Jurkat, Clone E6-1 (cell line): Measurements from ENCODE around the gene OR11H6. TPM values are rescaled to one million over a fixed set of nuclear protein-coding genes. Genes with fewer than 3 reads are reported as not detected.
"Not testable (repeated sequence)": the region's sequence is repeated elsewhere in the genome, so short reads cannot be mapped to it uniquely, and the experiment has no call there.

Experiments used
- DNase-seq: peaks from one replicate; pipeline ENCODE4 v3.0.0-alpha.2; 2011; ENCODE audit warnings: low read depth, low spot score
- H3K4me3 ChIP-seq: 2 replicates; pipeline ENCODE4 v1.5.1; 2011; ENCODE audit warnings: mild to moderate bottlenecking, low read length, control low read depth, moderate library complexity
- polyA plus RNA-seq: library from polyadenylated mRNA; unstranded; fragments of >200 nt; gene quantifications from one replicate; pipeline ENCODE4 v1.2.1, GENCODE V29; 2012; ENCODE audit warnings: missing spikeins; ENCODE audit not compliant: insufficient read length, insufficient read depth

Gene OR11H6, protein sequence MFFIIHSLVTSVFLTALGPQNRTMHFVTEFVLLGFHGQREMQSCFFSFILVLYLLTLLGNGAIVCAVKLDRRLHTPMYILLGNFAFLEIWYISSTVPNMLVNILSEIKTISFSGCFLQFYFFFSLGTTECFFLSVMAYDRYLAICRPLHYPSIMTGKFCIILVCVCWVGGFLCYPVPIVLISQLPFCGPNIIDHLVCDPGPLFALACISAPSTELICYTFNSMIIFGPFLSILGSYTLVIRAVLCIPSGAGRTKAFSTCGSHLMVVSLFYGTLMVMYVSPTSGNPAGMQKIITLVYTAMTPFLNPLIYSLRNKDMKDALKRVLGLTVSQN
- polyA plus RNA-seq, result not detected

DNA sequence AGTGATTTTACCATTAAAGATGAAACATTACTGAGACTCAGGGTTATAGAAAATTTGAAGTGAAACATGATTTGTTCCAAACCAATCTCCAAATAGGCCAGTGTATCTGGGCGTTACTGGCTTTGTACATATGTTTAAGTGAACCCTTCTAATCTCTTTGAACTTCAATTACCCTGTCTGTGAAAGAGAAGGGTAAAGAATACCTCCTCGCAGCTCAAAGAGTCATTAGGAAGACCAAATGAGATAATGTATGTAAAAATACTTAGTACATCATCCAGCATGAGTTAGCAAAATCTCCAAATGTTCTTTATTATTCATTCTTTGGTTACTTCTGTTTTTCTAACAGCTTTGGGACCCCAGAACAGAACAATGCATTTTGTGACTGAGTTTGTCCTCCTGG is at the start of gene OR11H6:
TSS of gene OR11H6 (plus strand) at position 301 of the 400 bp plus-strand sequence. CDS start at position 301, 0 bp downstream.
- no peak within 1 kb of the TSS for H3K4me3 ChIP-seq
- no peak for DNase-seq

DNA sequence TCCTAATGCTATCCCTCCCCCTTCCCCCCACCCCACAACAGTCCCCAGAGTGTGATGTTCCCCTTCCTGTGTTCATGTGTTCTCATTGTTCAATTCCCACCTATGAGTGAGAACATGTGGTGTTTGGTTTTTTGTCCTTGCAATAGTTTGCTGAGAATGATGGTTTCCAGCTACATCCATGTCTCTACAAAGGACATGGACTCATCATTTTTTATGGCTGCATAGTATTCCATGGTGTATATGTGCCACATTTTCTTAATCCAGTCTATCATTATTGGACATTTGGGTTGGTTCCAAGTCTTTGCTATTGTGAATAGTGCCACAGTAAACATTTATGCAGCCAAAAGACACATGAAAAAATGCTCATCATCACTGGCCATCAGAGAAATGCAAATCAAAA is 49.3 kb upstream of the OR11H6 start:
- H3K4me3 ChIP-seq, result not testable (repeated sequence)

DNA sequence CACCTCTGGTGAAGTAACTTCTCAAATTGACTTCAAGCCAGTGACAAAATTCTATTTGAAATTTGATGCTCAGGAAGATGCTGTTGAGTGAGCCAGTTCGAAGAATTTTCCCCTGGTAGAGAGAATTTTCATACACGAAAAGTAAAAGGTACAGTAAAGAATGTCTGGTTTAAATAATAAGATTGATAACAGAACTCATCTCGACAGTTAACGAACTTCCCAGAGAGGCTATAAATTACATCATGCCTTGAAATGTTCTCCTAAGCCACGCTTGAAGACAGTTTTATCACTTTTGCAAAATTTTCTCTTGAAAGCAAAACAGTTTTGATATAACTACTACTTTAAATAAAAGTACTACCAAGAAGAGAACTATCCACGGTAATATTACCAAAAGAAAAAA is 47.2 kb upstream of the OR11H6 start:
- H3K4me3 ChIP-seq, result no peak overlapping the region
- DNase-seq, result no peak

More for the DNA sequence above, 49.3 kb upstream of the OR11H6 start:
- DNase-seq, result not testable (repeated sequence)

DNA sequence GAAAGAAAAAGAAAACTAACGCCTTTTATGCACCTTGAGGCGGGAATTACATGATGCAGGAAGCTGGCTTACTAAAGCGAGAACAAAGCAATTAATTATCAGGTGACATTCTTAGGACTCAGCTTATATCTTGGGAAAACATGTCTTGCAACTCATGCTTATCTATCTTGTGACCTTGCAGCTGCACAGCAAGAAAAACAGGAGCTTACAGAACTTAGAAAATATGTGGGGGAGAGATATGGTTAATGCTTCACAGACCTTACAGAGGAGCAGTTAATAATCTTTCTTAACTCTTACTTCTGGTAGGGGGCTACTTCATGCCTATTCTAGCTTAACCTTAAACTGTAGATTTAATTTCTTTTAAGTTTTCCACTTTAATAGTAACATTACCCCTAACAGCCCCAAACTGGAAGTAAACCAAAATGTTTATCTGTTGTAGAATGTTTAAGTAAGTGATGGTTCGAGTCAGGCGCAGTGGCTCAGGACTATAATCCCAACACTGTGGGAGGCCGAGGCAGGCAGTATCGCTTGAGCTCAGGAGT is 46.0 kb upstream of the OR11H6 start:
- no peak overlapping the region for H3K4me3 ChIP-seq
- DNase-seq, result no peak

DNA sequence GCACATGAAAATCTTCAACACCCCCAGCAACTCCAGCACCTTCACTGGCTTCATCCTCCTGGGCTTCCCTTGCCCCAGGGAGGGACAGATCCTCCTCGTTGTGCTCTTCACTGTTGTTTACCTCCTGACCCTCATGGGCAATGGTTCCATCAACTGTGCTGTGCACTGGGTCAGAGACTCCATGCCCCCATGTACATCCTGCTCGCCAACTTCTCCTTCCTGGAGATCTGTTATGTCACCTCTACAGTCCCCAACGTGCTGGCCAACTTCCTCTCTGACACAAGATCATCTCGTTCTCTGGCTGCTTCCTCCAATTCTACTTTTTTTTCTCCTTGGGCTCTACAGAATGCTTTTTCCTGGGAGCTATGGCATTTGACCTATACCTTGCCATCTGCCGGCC is 44.3 kb upstream of the OR11H6 start:
- H3K4me3 ChIP-seq, result no peak overlapping the region
- DNase-seq, result no peak

DNA sequence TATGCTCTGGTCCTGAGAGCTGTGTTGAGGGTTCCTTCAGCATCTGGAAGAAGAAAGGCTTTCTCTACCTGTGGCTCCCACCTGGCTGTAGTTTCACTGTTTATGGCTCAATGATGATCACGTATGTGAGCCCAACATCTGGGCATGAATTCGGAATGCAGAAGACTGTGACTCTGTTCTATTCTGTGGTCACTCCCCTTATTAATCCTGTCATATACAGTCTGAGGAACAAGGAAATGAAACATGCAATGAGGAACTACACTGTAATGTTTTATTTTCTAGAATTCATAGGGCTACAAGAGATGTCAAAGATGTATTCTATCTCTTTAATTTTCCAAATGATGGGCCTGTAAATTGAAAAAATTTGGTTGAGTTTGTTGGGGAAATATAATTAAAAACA is 43.6 kb upstream of the OR11H6 start:
- H3K4me3 ChIP-seq, result no peak overlapping the region

DNA sequence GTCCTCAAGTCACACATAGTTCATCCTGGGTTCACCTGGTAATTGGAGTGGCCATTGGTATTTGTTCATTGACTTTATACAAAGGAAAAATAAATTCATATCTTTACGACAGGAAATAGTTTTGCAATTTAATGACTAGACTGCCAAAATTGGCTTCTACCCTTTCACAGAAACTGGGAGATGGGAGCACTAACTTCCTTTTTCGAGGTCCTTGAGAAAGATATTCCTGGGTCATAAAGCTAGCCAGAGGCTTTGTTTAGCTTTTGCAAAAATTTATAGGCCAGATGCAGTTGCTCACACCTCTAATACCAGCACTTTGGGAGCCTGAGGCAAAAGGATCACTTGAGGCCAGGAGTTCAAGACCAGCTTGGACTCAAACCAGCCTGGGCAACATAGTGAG is 43.0 kb upstream of the OR11H6 start:
- DNase-seq, result no peak
- no peak overlapping the region for H3K4me3 ChIP-seq

More for the DNA sequence above, 43.6 kb upstream of the OR11H6 start:
- no peak for DNase-seq

DNA sequence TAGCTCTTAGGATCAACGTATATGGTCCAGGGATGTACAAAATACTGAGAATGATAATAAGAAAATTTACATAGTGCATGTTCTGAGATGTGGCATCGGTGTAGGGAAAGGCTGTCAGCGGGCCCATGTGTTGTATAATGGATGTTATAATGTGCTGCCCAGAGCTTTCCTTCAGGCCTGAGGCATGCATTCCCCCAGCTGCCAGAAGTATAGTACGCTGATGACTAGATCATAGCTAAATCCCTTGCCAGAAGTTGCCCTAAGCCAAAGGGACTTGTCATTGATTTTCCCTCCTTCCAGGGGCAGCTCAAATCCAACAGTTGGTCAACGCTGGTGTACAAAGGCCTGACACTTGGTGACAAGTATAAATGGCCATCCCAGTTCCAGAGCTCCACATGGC is 39.3 kb upstream of the OR11H6 start:
- no peak overlapping the region for H3K4me3 ChIP-seq
- DNase-seq, result no peak

DNA sequence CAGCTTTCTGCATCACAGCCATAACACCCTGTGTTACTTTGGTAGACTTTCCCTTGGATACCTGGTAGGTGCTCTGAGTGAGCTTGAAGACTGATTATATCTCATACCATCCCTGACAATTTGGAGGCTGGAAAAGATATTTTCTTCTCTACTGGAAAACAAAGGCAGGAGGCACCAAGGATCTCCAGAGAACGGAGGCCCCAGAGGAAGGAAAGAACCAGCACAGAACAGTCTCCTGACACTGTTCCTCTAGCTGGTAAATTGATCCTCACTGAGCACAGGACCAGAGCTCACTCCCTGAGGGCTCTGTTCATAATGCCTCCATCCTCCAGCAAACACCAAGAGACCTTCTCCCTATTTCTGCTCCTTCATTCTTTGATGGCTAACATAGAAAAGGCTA is 32.9 kb upstream of the OR11H6 start, which contains the start of gene OR11G2:
TSS of gene OR11G2 (plus strand) at position 301 of the 400 bp plus-strand sequence. CDS start 6,542 bp downstream, outside the sequence.
- no peak for DNase-seq
- H3K4me3 ChIP-seq, result no peak within 1 kb of the TSS

DNA sequence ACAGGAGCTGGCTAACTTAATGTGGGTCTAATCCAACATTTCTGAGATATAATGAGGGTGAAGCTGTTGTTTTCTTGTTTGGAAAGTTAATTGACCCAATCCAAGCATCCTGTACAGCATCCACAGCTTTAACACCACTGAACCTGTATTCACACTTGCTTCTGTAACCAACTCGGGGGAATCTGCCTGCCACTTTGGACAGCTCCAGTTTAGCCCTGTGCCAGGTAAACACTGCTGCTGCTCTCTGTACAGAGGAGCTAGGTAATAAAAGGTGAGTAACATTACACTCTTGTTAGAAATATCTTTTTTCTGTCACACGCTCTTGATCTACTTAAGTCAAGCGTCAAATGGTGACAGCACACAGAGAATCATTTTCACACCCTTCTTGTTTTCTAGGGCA is 32.1 kb upstream of the OR11H6 start:
- no peak for DNase-seq
- H3K4me3 ChIP-seq, result no peak overlapping the region

DNA sequence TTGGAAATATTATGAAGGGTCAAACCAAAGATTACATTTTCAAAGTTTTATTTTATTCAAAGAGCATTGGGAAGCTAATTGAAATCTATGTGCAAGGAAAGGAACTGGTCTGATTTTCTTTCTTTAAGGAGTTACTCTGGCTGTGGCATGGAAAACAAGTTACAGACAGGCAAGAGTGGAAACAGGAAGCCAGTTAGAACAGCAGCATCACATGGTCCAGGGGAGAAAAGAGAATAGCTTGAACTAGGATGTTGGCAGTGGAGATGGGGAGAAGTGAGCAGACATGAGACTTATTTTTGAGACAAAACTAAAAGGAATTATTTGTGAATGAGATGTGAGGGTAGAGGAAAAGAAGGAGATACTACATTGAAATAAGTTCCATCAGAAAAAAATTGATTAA is 29.4 kb upstream of the OR11H6 start:
- no peak for DNase-seq
- no peak overlapping the region for H3K4me3 ChIP-seq

DNA sequence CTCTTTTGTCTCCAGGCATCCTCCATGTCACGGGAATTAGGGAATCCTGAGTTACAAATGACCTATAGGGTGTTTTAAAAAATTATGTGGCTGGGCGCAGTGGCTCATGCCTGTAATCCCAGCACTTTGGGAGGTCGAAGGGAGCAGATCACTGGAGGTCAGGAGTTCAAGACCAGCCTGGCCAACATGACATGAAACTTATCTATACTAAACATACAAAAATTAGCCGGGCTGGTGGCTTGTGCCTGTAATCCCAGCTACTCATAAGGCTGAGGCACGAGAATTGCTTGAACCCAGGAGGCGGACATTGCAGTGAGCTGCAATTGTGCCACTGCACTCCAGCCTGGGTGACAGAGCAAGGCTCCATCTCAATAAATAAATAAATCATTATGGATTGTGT is 28.3 kb upstream of the OR11H6 start:
- DNase-seq, H3K4me3 ChIP-seq: not testable (repeated sequence)

DNA sequence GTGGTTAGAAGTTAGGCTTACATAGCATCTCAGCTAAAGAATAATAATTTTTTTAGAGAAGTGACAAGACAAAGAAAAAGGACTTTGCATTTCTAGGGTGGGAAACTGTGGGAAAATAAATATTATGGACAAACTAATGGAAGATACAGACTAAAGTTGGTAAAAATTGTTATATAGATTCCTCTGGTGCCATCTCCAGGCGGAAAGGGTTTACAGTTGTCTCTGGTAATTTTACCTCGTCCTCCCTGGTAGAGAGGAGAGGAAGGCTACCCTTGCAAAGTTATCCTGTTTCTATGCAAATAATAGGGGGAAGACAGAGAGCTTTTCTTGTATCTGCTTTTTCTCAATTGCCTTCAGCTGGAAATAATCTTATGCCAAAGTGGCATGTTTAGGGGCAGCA is 27.6 kb upstream of the OR11H6 start:
- DNase-seq, result no peak
- no peak overlapping the region for H3K4me3 ChIP-seq

DNA sequence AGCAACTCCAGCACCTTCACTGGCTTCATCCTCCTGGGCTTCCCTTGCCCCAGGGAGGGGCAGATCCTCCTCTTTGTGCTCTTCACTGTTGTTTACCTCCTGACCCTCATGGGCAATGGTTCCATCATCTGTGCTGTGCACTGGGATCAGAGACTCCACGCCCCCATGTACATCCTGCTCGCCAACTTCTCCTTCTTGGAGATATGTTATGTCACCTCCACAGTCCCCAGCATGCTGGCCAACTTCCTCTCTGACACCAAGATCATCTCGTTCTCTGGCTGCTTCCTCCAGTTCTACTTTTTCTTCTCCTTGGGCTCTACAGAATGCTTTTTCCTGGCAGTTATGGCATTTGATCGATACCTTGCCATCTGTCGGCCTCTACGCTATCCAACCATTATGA is 26.1 kb upstream of the OR11H6 start:
- DNase-seq, result no peak
- no peak overlapping the region for H3K4me3 ChIP-seq

DNA sequence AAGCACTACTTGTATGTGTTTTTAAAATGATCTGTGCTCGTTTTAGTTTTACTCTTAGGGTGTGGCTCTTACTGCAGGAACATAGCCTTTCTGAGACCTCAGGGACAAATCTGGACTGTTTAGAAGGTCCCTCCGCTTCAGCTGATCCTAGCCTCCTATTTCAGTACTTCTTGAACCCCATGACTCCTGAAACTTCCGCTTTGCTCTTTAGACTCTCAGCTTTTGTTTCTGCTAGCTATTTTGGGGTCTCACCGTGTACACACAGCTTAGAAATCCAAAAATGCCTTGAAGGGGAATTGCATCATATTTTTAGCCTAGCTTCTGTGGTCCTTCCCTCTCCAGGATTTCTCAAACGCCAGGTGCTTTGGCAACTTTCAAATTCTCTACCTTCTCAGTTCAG is 24.5 kb upstream of the OR11H6 start:
- no peak for DNase-seq
- no peak overlapping the region for H3K4me3 ChIP-seq

DNA sequence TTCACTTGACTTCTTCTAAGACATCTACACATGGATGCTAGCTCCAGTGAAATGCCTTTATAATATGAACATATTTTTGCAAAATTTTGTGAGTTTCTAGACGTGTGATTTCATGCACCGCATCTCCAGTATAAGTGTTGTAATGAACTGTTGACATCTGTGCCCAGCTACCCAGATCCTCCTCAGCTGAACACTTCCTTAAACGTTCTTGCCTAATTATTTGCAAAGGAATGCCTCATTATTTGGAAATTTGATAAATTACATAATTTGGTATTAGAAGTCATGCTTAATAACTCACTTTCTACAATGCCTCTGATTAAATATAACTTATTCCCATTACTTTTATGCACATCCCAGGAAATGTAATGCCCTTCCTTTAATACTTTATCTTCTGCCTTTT is 18.8 kb upstream of the OR11H6 start:
- DNase-seq, result no peak
- no peak overlapping the region for H3K4me3 ChIP-seq

DNA sequence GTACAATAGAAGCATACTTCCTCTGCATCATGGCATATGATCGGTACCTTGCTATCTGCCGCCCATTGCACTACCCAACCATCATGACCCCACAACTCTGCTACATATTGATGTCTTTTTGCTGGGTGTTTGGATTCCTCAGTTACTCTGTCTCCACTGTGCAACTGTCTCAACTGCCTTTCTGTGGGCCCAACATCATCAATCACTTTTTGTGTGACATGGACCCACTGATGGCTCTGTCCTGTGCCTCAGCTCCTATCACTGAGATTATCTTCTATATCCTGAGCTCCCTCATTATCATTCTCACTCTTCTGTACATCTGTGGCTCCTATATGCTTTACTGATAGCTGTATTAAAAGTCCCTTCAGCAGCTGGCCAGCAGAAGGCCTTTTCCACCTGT is 13.9 kb upstream of the OR11H6 start:
- H3K4me3 ChIP-seq, result no peak overlapping the region
- no peak for DNase-seq

DNA sequence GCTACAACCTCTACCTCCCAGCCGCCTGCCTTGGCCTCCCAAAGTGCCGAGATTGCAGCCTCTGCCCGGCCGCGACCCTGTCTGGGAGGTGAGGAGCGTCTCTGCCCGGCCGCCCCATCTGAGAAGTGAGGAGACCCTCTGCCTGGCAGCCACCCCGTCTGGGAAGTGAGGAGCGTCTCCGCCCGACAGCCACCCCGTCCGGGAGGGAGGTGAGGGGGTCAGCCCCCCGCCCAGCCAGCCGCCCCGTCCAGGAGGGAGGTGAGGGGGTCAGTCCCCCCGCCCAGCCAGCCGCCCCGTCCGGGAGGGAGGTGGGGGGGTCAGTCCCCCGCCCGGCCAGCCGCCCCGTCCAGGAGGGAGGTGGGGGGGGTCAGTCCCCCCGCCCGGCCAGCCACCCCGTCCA is 11.1 kb upstream of the OR11H6 start:
- not testable (repeated sequence) for DNase-seq, H3K4me3 ChIP-seq

DNA sequence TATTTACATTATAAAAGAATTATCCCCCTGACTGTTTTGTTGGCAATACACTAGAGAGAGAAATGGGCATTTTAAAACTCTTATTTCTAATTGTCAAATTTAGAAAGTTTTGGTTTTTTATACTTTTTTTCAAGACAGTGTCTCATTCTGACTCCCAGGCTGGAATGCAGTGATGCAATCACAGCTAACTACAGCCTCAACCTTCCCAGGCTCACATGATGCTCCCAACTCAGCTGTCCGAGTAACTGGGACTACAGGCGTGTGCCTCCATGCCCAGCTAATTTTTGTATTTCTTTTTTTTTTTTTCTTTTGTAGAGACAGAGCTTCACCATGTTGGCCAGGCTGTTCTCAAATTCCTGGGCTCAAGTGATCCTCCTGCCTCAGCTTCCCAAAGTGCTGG is 8.3 kb upstream of the OR11H6 start:
- no peak for DNase-seq
- no peak overlapping the region for H3K4me3 ChIP-seq

DNA sequence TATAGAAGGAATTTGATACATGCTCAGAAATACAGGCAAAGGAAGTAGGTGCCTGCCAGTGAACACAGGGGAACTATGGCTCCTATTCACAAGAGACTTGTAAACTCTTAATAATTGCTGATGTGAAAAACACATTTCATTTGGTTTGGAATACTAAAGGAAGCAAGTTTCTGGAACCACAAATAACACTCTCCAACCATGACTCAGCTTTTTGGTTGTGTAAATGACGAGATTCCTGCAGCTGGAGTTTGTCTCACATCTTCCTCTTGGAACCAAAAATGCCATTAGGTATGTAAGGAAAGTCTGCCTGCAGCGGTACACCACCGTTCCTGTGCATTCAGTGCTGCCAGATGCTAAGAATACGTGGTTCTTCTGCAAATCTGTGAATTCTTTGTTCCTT is 4.5 kb upstream of the OR11H6 start:
- DNase-seq, result no peak
- H3K4me3 ChIP-seq, result no peak overlapping the region

DNA sequence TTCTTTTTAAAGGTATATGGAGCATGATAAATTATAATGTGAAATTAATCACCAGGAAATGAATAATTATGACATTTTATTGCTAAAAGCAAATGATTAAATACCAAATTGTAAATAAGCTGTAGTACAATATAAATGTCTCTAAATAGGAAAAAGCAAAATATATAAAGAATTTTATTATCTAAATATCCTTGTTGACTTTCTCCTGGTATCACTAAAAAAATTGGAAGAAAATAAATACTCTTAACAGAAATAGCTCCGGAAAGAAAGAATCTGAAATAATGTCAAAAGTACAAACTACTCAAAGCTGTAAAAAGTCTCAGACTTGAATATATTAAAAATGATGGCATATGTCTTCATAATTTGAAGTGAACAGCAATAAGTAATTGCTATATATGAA is 5.2 kb downstream of the OR11H6 start, which contains the start of gene OR11H7:
TSS of gene OR11H7 (plus strand) at position 301 of the 400 bp plus-strand sequence.
- DNase-seq, result no peak
- no peak within 1 kb of the TSS for H3K4me3 ChIP-seq
